Suprapubic skin (tissue), 3 donors: ENCODE measurements around the gene CCDC144A.

Source experiments
- EP300 ChIP-seq: sonication (generic); formaldehyde crosslinking; IDR thresholded peaks from one replicate; pipeline ENCODE4 v1.6.1; 2017; ENCODE audit warnings: antibody characterized with exemption
- TF ChIP-seq, protein P1 (sequence below), 2 donors: fragments of 200-600 bp in 1 of 2; fragments of 450-650 bp in 1 of 2; sonication (generic) in 1 of 2; IDR thresholded peaks; one replicate each; pipeline ENCODE4 v1.5.1; 2016 to 2019; ENCODE audit warnings: antibody characterized with exemption in 2 of 2, mild to moderate bottlenecking in 1 of 2, moderate library complexity in 1 of 2

DNA sequence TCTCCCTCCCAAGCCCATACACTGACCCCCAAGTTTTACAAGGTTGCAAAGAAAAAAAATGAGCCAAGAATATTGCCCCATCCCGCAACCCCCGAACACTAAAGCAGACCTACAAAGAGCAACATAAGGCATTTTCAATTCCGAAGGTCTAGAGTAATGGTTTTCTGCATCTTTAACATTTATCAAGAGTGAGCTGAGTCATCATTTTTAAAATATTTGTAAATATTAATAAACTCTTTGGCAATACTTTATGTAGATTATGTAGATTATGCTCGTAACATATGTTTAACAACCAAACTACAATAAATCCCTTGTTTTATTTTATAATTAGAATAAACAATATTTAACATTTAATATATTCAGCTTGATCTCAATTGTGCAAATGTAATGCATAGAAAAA is 37.8 kb upstream of the CCDC144A start:
- TF ChIP-seq, protein P1, sequence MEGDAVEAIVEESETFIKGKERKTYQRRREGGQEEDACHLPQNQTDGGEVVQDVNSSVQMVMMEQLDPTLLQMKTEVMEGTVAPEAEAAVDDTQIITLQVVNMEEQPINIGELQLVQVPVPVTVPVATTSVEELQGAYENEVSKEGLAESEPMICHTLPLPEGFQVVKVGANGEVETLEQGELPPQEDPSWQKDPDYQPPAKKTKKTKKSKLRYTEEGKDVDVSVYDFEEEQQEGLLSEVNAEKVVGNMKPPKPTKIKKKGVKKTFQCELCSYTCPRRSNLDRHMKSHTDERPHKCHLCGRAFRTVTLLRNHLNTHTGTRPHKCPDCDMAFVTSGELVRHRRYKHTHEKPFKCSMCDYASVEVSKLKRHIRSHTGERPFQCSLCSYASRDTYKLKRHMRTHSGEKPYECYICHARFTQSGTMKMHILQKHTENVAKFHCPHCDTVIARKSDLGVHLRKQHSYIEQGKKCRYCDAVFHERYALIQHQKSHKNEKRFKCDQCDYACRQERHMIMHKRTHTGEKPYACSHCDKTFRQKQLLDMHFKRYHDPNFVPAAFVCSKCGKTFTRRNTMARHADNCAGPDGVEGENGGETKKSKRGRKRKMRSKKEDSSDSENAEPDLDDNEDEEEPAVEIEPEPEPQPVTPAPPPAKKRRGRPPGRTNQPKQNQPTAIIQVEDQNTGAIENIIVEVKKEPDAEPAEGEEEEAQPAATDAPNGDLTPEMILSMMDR (IDR thresholded peaks at IDR 0.05) = no peak
- TF ChIP-seq EP300 = no peak
